Globus pallidus (tissue), 1 donor: ENCODE data around the gene RANBP6.

Experiments used
- DNase-seq: peaks from one replicate; pipeline ENCODE4 v3.0.0-alpha.2; 2015; ENCODE audit warnings: low spot score

The RANBP6 gene

DNA sequence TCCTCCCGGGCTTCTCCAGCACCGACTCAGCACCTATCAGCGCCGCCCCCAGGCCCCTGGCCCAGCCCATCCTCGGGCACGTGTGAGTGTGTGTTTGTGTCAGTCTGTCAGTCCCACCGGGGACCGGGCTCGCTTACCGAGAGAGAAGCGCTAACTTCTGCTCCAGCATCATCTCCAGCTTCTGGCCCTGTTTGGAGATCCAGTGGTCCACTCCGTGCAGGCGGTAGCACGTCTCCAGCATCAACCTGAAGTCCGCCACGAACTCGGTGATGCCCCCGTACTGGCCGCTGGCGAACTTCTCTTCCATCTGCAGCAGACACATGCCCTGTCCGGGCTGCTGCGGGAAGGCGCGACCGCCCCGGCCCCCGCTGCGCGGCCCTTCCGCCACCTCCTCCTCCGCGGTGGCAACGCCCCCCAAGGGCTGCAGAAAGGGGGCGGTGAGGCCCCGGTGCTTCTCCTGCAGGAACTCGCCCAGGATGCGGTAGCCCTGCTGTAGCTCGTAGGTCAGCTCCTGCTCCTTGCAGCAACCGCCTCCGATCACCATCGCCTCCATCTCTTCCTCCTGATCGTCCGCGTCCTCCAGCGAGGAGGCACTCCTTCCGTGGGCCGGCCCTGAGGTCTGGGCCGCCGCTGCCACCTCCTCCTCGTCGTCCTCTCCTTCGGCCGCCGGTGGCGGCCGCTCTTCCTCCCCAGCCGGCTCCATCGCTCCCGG lies 8.2 kb downstream of the RANBP6 start:
- peak; percentile 45 for DNase-seq

GRCh38 chr9:6006749-6007057 lies 8.7 kb downstream of the RANBP6 start:
- peak; percentile 25 for DNase-seq

DNA sequence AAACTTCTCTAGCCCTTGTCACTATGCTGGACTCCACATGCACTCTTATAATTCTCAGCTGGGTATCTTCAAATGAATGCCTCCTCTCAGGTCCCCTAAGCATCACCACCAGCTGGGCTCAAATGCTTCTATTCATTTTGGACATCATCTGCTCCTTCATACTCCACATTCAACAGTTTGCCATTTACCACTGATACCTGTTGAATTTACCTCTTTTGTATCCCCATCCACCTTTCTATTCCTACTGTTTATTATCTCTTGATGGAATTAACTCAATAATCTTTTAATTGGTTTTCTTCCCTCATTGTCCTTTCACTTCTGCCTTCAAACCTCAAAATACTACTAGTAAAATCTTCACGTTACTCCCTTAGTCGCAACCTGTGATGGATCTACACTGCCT lies 14.5 kb downstream of the RANBP6 start:
- DNase-seq: no peak

- DNase-seq: no peak
These were observed 15.9 kb downstream of the RANBP6 start for GRCh38 chr9:5999443-6000101.

- DNase-seq: no peak
These were observed 20.9 kb downstream of the RANBP6 start for GRCh38 chr9:5994493-5994892.

DNA sequence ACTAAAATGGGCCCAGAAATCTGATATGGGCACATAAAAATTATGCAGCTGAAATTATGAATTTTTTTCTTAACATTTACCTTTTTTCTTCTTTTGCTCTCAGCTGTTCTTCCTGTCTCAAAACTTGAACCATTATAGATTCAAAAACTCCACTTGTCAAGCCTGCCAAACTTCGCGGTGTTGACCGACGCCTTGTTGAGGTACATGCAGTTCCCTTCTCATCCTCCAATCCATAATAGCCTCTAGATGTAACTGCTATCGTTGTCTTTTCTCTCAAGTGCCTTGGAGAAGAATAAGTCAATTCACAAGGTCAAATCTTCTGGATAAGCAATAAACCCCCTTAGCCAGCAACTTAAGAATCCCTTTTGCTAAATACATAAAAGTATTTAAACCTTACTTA lies 27.2 kb downstream of the RANBP6 start:
- no peak for DNase-seq

DNA sequence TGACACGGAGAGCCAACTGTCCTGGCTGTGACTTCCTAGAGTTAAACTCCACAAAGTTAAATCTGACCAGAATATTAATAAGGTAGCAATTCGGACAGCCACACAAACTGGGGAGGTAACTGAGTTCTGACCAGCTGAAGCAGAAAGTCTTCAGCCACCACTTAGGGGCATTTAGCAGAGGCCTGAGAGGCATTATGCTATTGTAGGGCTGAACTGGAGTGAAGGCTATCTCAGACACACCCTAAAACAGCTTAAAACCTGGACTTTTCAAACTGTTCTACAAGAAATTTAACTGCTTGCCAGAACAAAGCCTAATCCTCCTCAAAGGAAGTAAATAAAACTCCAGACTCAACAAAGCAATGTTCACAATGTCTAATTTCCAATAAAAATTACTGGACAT lies 32.4 kb downstream of the RANBP6 start:
- DNase-seq: peak; percentile 2

- DNase-seq: no peak
These were observed 33.1 kb downstream of the RANBP6 start for GRCh38 chr9:5982317-5982716.

DNA sequence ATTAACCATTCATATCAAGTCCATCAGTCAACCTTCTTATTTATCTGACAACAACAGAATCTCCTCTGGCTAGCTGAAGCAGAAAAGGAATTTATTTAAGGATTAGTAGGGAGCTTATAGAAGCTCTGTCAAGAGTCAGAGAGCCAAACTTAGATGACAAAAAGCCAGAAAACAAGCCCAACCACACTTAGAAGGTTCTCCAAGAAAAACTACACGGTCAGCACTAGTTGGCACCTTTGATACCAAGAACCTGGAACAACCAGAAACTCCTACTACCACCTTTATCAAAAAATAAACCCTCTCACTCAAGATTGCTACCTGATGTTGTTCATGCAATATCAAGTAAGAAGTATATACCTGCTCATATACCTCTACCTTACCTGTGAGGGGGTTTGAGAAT lies 36.9 kb downstream of the RANBP6 start:
- DNase-seq: no peak

DNA sequence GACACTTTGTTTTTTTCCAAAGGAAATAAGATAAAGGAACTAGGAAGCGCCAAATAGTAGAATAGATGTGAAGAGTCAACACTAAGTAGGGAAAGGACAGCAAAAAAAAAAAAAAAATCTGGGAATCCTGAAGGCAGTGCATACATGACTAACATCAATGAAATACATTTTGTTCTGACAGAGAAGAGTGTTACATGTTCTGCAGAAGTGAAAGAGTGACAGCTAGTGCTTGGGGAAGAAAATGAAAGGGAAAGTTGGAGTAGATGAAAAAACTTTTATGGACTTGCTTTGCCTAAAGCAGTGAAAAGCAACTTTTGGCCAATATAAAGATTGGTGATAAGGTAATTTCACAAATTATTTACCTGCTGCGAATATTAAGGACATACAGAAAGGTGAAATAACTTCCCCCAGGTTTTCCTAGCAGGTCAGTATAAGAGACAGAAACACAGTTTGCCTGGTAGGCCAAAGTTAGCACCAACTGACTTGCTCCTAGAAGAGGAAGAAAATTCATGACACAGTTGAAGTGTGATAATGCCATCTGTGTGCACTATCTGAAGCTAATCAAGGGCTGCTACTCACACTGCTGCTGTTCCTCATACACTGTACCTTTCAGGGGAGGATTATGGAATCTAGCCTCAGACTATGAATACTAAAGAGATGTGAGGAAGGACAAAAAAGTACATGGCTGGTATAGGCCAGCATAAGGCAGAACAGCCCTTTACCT lies 38.6 kb downstream of the RANBP6 start:
- DNase-seq: peak; percentile 16

DNA sequence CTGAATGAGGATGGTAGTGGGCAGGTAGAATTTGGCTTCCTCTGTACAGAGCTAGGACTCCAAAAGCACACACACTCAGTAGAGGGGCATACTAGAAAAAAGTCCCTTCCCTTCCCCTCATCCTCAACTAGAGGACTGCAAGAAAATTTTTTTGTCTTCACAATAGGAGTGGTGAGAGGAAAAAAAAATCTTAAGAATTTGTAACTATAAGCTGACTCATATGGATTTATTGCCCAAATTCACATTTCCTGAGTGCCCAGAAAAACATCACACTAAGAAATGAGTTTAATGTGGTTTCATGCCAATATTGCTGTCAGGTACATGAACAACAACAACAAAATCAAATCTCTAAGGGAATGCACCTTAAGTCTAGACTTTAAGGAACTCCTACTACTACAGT lies 43.7 kb downstream of the RANBP6 start:
- no peak for DNase-seq
